HepG2 (cell line): Measurements from ENCODE around the gene HIPK2. TPM values are rescaled to one million over a fixed set of nuclear protein-coding genes. Genes with fewer than 3 reads are reported as not detected.

Experiments
- ATAC-seq: fragments of 200-7000 bp; cut with Tn5 transposase; 3 replicates; pipeline ENCODE4 v1.9.1; 2020; ENCODE audit warnings: mild to moderate bottlenecking, moderate library complexity
- BruUV-seq: library from RNA; stranded (reverse); fragments of 400-500 nt; replicated peaks from 2 replicates; lab custom pipeline; 2021; lab: Mats Ljungman, UMichigan
- CTCF ChIA-PET: fragments of 300-600 bp; formaldehyde crosslinking; extraction: SDS; loops from one replicate; lab custom pipeline; 2021; ENCODE audit warnings: low total read pairs, inconsistent platforms, low intra/inter-chr PET ratio; lab: Yijun Ruan, JAX
- POLR2A ChIA-PET: fragments of 350-600 bp; sonication (Branson Sonifier 250); formaldehyde crosslinking; loops from one replicate; lab custom pipeline; 2020; ENCODE audit warnings: antibody characterized with exemption, inconsistent platforms; lab: Yijun Ruan, JAX
- DNase-seq: peaks from one replicate; pipeline ENCODE4 v3.0.0-alpha.2; 2015; ENCODE audit warnings: low spot score
- FAIRE-seq: peaks from 3 replicates; lab custom pipeline; 2011; peaks lifted over from hg19 to GRCh38; lab: Jason Lieb, UNC
- H2AFZ ChIP-seq: one replicate; pipeline ENCODE4 v1.6.1; 2011; ENCODE audit warnings: low read length, inconsistent platforms
- H3K27ac ChIP-seq: fragments of 300-600 bp; 3 replicates; pipeline ENCODE4 v1.8.0; 2011; ENCODE audit warnings: mixed run types, mild to moderate bottlenecking, mixed read lengths, low read length, inconsistent platforms; ENCODE audit not compliant: insufficient read depth; ENCODE audit errors: extremely low read length
- H3K27me3 ChIP-seq, 2 experiments: fragments of 200-600 bp in 1 of 2; 2 replicates in 1 of 2; 3 replicates in 1 of 2; pipeline versions ENCODE4 v1.6.0 to v1.8.0; 2011; ENCODE audit warnings: low read length in 2 of 2, mild to moderate bottlenecking in 2 of 2, moderate library complexity in 2 of 2, inconsistent platforms in 1 of 2; ENCODE audit not compliant: insufficient read depth in 2 of 2, control insufficient read depth in 1 of 2
- H3K36me3 ChIP-seq, 2 experiments: fragments of 200-600 bp in 1 of 2; replicated peaks in 1 of 2; 2 replicates in 1 of 2; 3 replicates in 1 of 2; pipeline versions ENCODE4 v1.5.1 to v1.8.0; 2011; ENCODE audit warnings: low read length in 2 of 2, inconsistent platforms in 1 of 2; ENCODE audit not compliant: insufficient read depth in 2 of 2, control insufficient read depth in 1 of 2
- H3K4me1 ChIP-seq: 2 replicates; pipeline ENCODE4 v1.5.1; 2012; ENCODE audit warnings: low read length, inconsistent platforms; ENCODE audit not compliant: insufficient read depth
- H3K4me2 ChIP-seq: 2 replicates; pipeline ENCODE4 v1.6.0; 2011; ENCODE audit warnings: low read depth, low read length, inconsistent platforms
- H3K4me3 ChIP-seq, 3 experiments: fragments of 200-600 bp in 1 of 3; sonication (generic), shearing (Covaris generic) in 1 of 3; replicated peaks in 1 of 3; 2 replicates each; pipeline ENCODE4 v1.5.1; 2011 to 2016; ENCODE audit warnings: low read length in 3 of 3, inconsistent platforms in 2 of 3, low read depth in 2 of 3, mild to moderate bottlenecking in 2 of 3, control low read depth in 1 of 3, mixed read lengths in 1 of 3; ENCODE audit not compliant: insufficient read depth in 1 of 3
- H3K79me2 ChIP-seq: one replicate; pipeline ENCODE4 v1.6.1; 2011; ENCODE audit warnings: low read length, inconsistent platforms; ENCODE audit not compliant: insufficient read depth
- H3K9ac ChIP-seq: 2 replicates; pipeline ENCODE4 v1.6.0; 2011; ENCODE audit warnings: mild to moderate bottlenecking, low read depth, low read length, inconsistent platforms; ENCODE audit not compliant: insufficient read depth
- H3K9me3 ChIP-seq: 2 replicates; pipeline ENCODE4 v1.5.1; 2012; ENCODE audit warnings: mild to moderate bottlenecking, low read length
- H4K20me1 ChIP-seq: 2 replicates; pipeline ENCODE4 v1.6.0; 2011; ENCODE audit warnings: inconsistent platforms, mild to moderate bottlenecking, low read length, moderate library complexity; ENCODE audit not compliant: insufficient read depth
- DMTF1 ChIP-seq: sonication (generic); formaldehyde crosslinking; IDR thresholded peaks from 2 replicates; pipeline ENCODE4 v1.4.0; 2020; ENCODE audit warnings: mild to moderate bottlenecking, missing genetic modification reagents
- HCFC1 ChIP-seq: fragments of 150-350 bp; IDR thresholded peaks from 2 replicates; pipeline ENCODE4 v1.6.1; 2014; ENCODE audit warnings: low read depth, low read length
- NR2C2 ChIP-seq: sonication (generic); formaldehyde crosslinking; IDR thresholded peaks from 2 replicates; pipeline ENCODE4 v1.4.0; 2020; ENCODE audit warnings: missing genetic modification reagents, mild to moderate bottlenecking, moderate library complexity, borderline replicate concordance
- SETDB1 ChIP-seq: sonication (generic); formaldehyde crosslinking; IDR thresholded peaks from 2 replicates; pipeline ENCODE4 v1.5.1; 2020; ENCODE audit warnings: missing genetic modification reagents, mild to moderate bottlenecking, borderline replicate concordance
- ZNF24 ChIP-seq: fragments of 450-650 bp; IDR thresholded peaks from 2 replicates; pipeline ENCODE4 v1.6.1; 2017; ENCODE audit warnings: antibody characterized with exemption, mild to moderate bottlenecking
- ZNF275 ChIP-seq: sonication (generic); formaldehyde crosslinking; IDR thresholded peaks from 2 replicates; pipeline ENCODE4 v1.8.0; 2022; ENCODE audit warnings: missing genetic modification reagents, mild to moderate bottlenecking, inconsistent platforms, borderline replicate concordance
- ZNF446 ChIP-seq: sonication (generic); formaldehyde crosslinking; IDR thresholded peaks from 2 replicates; pipeline ENCODE4 v1.5.0; 2020; ENCODE audit warnings: mild to moderate bottlenecking, missing genetic modification reagents
- ZNF773 ChIP-seq: sonication (generic); formaldehyde crosslinking; IDR thresholded peaks from 2 replicates; pipeline ENCODE4 v1.4.0; 2020; ENCODE audit warnings: missing genetic modification reagents, borderline replicate concordance
- WGBS: methylation state at CpG from one replicate; pipeline ENCODE4 v1.1.6; 2017; ENCODE audit warnings: low lambda C conversion rate; 5-methylcytosine and 5-hydroxymethylcytosine counted together
- in situ Hi-C: cut with HindIII; loops from 2 replicates; pipeline ENCODE4 v1.10.0; 2017; ENCODE audit warnings: low pct_unique_long_range_greater_than_20kb; ENCODE audit not compliant: extremely low pct_ligation_motif_present
- intact Hi-C: fragments of 100-400 bp; cut with micrococcal nuclease; formaldehyde crosslinking; loops from one replicate; pipeline ENCODE4 v1.10.0; 2022; ENCODE audit not compliant: unreplicated experiment
- polyA plus RNA-seq, 8 experiments: library from polyadenylated mRNA; depleted of rRNA in 3 of 8; stranded (reverse) in 7 of 8; unstranded in 1 of 8; fragments of >200 nt; fragmentation: Illumina TruSeq in 4 of 8; extraction: Trizol in 4 of 8; gene quantifications; 2 replicates each; pipeline versions ENCODE4 v1.2.1 to v1.2.3, GENCODE V29; 2011 to 2016; ENCODE audit warnings: low read depth in 4 of 8, missing spikeins in 1 of 8, mixed read lengths in 1 of 8; ENCODE audit not compliant: insufficient read depth in 1 of 8
- total RNA-seq, 5 experiments: library from RNA; depleted of rRNA; stranded (reverse); fragments of >200 nt; fragmentation: Illumina TruSeq; extraction: Trizol; gene quantifications; 2 replicates each; pipeline ENCODE4 v1.2.3, GENCODE V29; 2016; ENCODE audit warnings: low read depth in 1 of 5

HIPK2 gene
- total and polyA plus RNA-seq, 2 of the 13 experiments (the other 11 are each of a cell fraction or from before 2014, with no cell fraction given): 14.4 to 20.2 TPM

- no peak for TF ChIP-seq DMTF1 (CRISPR knock-in tag)
- TF ChIP-seq ZNF446 (CRISPR knock-in tag): no peak
These were observed 43.7 kb upstream of the HIPK2 start (continued) for GRCh38 chr7:139821349-139822105.

GRCh38 chr7:139820089-139820488, 42.3 kb upstream of the HIPK2 start:
- ATAC-seq: no peak
- in situ Hi-C loops (no loop called here), intact Hi-C loops (no loop called here)
- no TSS peak for BruUV-seq
- no peak overlapping the region for H3K4me3 ChIP-seq
- H3K36me3 ChIP-seq: no peaks in the 10 kb centered on the region
- H3K27ac ChIP-seq: no peak overlapping the region
- H4K20me1 ChIP-seq: no peaks in the 10 kb centered on the region
- WGBS: 82% methylated on average over 4 of the region's 4 CpGs
- no peak for FAIRE-seq
- H3K79me2 ChIP-seq: no peaks in the 10 kb centered on the region
- POLR2A ChIA-PET: no interaction called here
- no peaks in the 10 kb centered on the region for H3K4me1 ChIP-seq
- H3K4me2 ChIP-seq: no peak overlapping the region
- H2AFZ ChIP-seq: no peak overlapping the region
- peaks cover 0 to 21% of the 10 kb centered on the region in 2 experiments; a peak in 2 of 5 replicates for H3K27me3 ChIP-seq
- TF ChIP-seq ZNF773: no peak
- no peak for TF ChIP-seq ZNF275 (CRISPR knock-in tag)
- no peak for TF ChIP-seq HCFC1
- TF ChIP-seq ZNF24: no peak
- no peak for TF ChIP-seq SETDB1
- TF ChIP-seq NR2C2 (CRISPR knock-in tag): no peak
- no peaks in the 10 kb centered on the region for H3K9me3 ChIP-seq
- H3K9ac ChIP-seq: no peak overlapping the region
- DNase-seq: no peak
- CTCF ChIA-PET: no interaction called here
